Neuron (in vitro differentiated cells): ENCODE results near the gene PRKAR2B.
"Not testable (repeated sequence)": the region's sequence is repeated elsewhere in the genome, so short reads cannot be mapped to it uniquely, and the experiment has no call there.

Source experiments
- H2AFZ ChIP-seq: one replicate; pipeline ENCODE4 v1.6.1; 2013; ENCODE audit warnings: low read depth, mild to moderate bottlenecking, inconsistent platforms, low read length, moderate library complexity
- H3K27me3 ChIP-seq: one replicate; pipeline ENCODE4 v1.6.1; 2013; ENCODE audit warnings: low read length; ENCODE audit not compliant: insufficient read depth
- H3K36me3 ChIP-seq: one replicate; pipeline ENCODE4 v1.6.1; 2013; ENCODE audit warnings: low read length; ENCODE audit not compliant: insufficient read depth
- H3K4me1 ChIP-seq: one replicate; pipeline ENCODE4 v1.6.1; 2013; ENCODE audit warnings: low read length; ENCODE audit not compliant: insufficient read depth
- H3K4me3 ChIP-seq: 2 replicates; pipeline ENCODE4 v1.5.1; 2013; ENCODE audit warnings: mild to moderate bottlenecking, low read length, moderate library complexity
- H3K9me3 ChIP-seq: one replicate; pipeline ENCODE4 v1.6.1; 2013; ENCODE audit warnings: low read length

PRKAR2B gene

GRCh38 chr7:107079212-107079940, 34.9 kb downstream of the PRKAR2B start:
- Histone ChIP-seq H3K27me3 (no peaks in the 10 kb centered on the region), H3K4me3 (no peak overlapping the region), H3K4me1 (no peaks in the 10 kb centered on the region), H2AFZ (no peak overlapping the region), H3K36me3 (no peaks in the 10 kb centered on the region), H3K9me3 (no peaks in the 10 kb centered on the region)

- no peaks in the 10 kb centered on the region for H3K27me3 ChIP-seq
- no peaks in the 10 kb centered on the region for H3K9me3 ChIP-seq
- H3K4me3 ChIP-seq = no peak overlapping the region
- no peak overlapping the region for H2AFZ ChIP-seq
- no peaks in the 10 kb centered on the region for H3K4me1 ChIP-seq
- no peaks in the 10 kb centered on the region for H3K36me3 ChIP-seq
Observed at GRCh38 chr7:107080099-107080505, 35.6 kb downstream of the PRKAR2B start.

GRCh38 chr7:107080533-107080932, 36.0 kb downstream of the PRKAR2B start:
- no peaks in the 10 kb centered on the region for H3K9me3 ChIP-seq
- H3K4me3 ChIP-seq = no peak overlapping the region
- no peaks in the 10 kb centered on the region for H3K4me1 ChIP-seq
- H3K36me3 ChIP-seq = no peaks in the 10 kb centered on the region
- no peaks in the 10 kb centered on the region for H3K27me3 ChIP-seq
- no peak overlapping the region for H2AFZ ChIP-seq

GRCh38 chr7:107085180-107085579, 40.7 kb downstream of the PRKAR2B start:
- H3K27me3 ChIP-seq = no peaks in the 10 kb centered on the region
- no peaks in the 10 kb centered on the region for H3K36me3 ChIP-seq

GRCh38 chr7:107089627-107090026, 45.1 kb downstream of the PRKAR2B start:
- H3K9me3 ChIP-seq = peaks cover 2% of the 10 kb centered on the region
- H3K27me3 ChIP-seq = no peaks in the 10 kb centered on the region

More at GRCh38 chr7:107085180-107085579, 40.7 kb downstream of the PRKAR2B start:
- Histone ChIP-seq H3K4me3 (no peak overlapping the region), H3K4me1 (no peaks in the 10 kb centered on the region), H2AFZ (no peak overlapping the region), H3K9me3 (peaks cover 2% of the 10 kb centered on the region)

GRCh38 chr7:107090457-107090856, 46.0 kb downstream of the PRKAR2B start:
- H3K4me3 ChIP-seq = no peak overlapping the region
- no peak overlapping the region for H2AFZ ChIP-seq
- H3K9me3 ChIP-seq = peaks cover 2% of the 10 kb centered on the region

More at GRCh38 chr7:107089627-107090026, 45.1 kb downstream of the PRKAR2B start:
- no peaks in the 10 kb centered on the region for H3K4me1 ChIP-seq
- no peak overlapping the region for H3K4me3 ChIP-seq
- no peak overlapping the region for H2AFZ ChIP-seq
- H3K36me3 ChIP-seq = no peaks in the 10 kb centered on the region

GRCh38 chr7:107091306-107091705, 46.8 kb downstream of the PRKAR2B start:
- no peaks in the 10 kb centered on the region for H3K36me3 ChIP-seq
- no peak overlapping the region for H2AFZ ChIP-seq
- no peak overlapping the region for H3K4me3 ChIP-seq
- peaks cover 2% of the 10 kb centered on the region for H3K9me3 ChIP-seq
- no peaks in the 10 kb centered on the region for H3K27me3 ChIP-seq
- no peaks in the 10 kb centered on the region for H3K4me1 ChIP-seq

More at GRCh38 chr7:107090457-107090856, 46.0 kb downstream of the PRKAR2B start:
- no peaks in the 10 kb centered on the region for H3K27me3 ChIP-seq
- no peaks in the 10 kb centered on the region for H3K36me3 ChIP-seq
- H3K4me1 ChIP-seq = no peaks in the 10 kb centered on the region

- not testable (repeated sequence) for H3K4me3 ChIP-seq, H3K36me3 ChIP-seq, H3K27me3 ChIP-seq, H3K9me3 ChIP-seq, H2AFZ ChIP-seq, H3K4me1 ChIP-seq
Observed at GRCh38 chr7:107093671-107094070, 49.2 kb downstream of the PRKAR2B start.

- not testable (repeated sequence) for H3K27me3 ChIP-seq, H3K4me3 ChIP-seq, H3K4me1 ChIP-seq, H2AFZ ChIP-seq, H3K9me3 ChIP-seq, H3K36me3 ChIP-seq
Observed at GRCh38 chr7:107099154-107099553, 54.6 kb downstream of the PRKAR2B start.

- Histone ChIP-seq H3K4me3 (no peak overlapping the region), H3K9me3 (peaks cover 3% of the 10 kb centered on the region)
Observed at GRCh38 chr7:107100824-107101223, 56.3 kb downstream of the PRKAR2B start.

GRCh38 chr7:107103369-107103768, 58.9 kb downstream of the PRKAR2B start:
- Histone ChIP-seq H3K9me3 (peaks cover 3% of the 10 kb centered on the region), H3K27me3 (no peaks in the 10 kb centered on the region), H3K36me3 (no peaks in the 10 kb centered on the region), H2AFZ (no peak overlapping the region), H3K4me1 (no peaks in the 10 kb centered on the region), H3K4me3 (no peak overlapping the region)

More at GRCh38 chr7:107100824-107101223, 56.3 kb downstream of the PRKAR2B start:
- Histone ChIP-seq H3K4me1 (no peaks in the 10 kb centered on the region), H2AFZ (no peak overlapping the region), H3K27me3 (no peaks in the 10 kb centered on the region), H3K36me3 (no peaks in the 10 kb centered on the region)

GRCh38 chr7:107104801-107105200, 60.3 kb downstream of the PRKAR2B start:
- Histone ChIP-seq H3K9me3 (peaks cover 3% of the 10 kb centered on the region), H2AFZ (no peak overlapping the region), H3K36me3 (no peaks in the 10 kb centered on the region), H3K4me3 (no peak overlapping the region), H3K27me3 (no peaks in the 10 kb centered on the region), H3K4me1 (no peaks in the 10 kb centered on the region)

- Histone ChIP-seq H3K9me3 (peaks cover 3% of the 10 kb centered on the region), H3K27me3 (no peaks in the 10 kb centered on the region), H3K4me3 (no peak overlapping the region), H3K4me1 (no peaks in the 10 kb centered on the region), H2AFZ (no peak overlapping the region), H3K36me3 (no peaks in the 10 kb centered on the region)
Observed at GRCh38 chr7:107105591-107106245, 61.2 kb downstream of the PRKAR2B start.
